ENCODE data around the gene TGFBR3L. TPM values are rescaled to one million over a fixed set of nuclear protein-coding genes. Genes with fewer than 3 reads are reported as not detected.
A peak's percentile ranks its signal among the peaks of the same experiment; 100 is the strongest.

TGFBR3L gene
- total RNA-seq, 1 experiment from 2014 or later, result 9.8 TPM

DNA sequence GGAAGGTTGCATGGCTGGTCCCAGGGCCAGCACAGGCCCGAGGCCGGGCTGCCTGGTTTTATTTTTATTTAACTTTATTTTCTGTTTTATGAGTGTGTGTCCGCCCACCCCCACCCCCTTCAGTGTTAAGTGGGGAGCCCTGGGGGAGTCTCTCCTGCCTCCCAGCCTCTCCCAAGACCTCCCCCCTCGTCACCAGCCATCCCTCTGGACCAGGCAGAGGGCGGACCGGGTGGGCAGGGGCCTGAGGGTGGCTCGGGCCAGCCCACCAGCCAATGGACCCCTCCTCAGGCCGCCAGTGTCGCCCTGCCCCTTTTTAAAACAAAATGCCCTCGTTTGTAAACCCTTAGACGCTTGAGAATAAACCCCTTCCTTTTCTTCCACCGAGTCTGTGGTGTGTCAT, 531 bp upstream of the TGFBR3L start:
- no peaks in the 10 kb centered on the region for H3K9me3 ChIP-seq
- TF ChIP-seq, protein P1, sequence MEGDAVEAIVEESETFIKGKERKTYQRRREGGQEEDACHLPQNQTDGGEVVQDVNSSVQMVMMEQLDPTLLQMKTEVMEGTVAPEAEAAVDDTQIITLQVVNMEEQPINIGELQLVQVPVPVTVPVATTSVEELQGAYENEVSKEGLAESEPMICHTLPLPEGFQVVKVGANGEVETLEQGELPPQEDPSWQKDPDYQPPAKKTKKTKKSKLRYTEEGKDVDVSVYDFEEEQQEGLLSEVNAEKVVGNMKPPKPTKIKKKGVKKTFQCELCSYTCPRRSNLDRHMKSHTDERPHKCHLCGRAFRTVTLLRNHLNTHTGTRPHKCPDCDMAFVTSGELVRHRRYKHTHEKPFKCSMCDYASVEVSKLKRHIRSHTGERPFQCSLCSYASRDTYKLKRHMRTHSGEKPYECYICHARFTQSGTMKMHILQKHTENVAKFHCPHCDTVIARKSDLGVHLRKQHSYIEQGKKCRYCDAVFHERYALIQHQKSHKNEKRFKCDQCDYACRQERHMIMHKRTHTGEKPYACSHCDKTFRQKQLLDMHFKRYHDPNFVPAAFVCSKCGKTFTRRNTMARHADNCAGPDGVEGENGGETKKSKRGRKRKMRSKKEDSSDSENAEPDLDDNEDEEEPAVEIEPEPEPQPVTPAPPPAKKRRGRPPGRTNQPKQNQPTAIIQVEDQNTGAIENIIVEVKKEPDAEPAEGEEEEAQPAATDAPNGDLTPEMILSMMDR (IDR thresholded peaks at IDR 0.05; ENCODE audit: insufficient read depth in 1 of 2, low read depth in 1 of 2, low read length in 1 of 2, severe bottlenecking in 1 of 2, unreplicated experiment in 1 of 2), result no peak
- Mint-ChIP-seq H3K4me3 (ENCODE audit: unreplicated experiment) (no peak overlapping the region), H3K27me3 (ENCODE audit: insufficient read depth, unreplicated experiment) (no peaks in the 10 kb centered on the region), H3K36me3 (ENCODE audit: insufficient read depth, unreplicated experiment) (peaks cover 37% of the 10 kb centered on the region), H3K27ac (ENCODE audit: unreplicated experiment) (no peak overlapping the region), H3K9me3 (ENCODE audit: unreplicated experiment) (no peaks in the 10 kb centered on the region), H3K4me1 (ENCODE audit: low read depth, unreplicated experiment) (no peaks in the 10 kb centered on the region)
- peaks cover 7% of the 10 kb centered on the region for H3K4me1 ChIP-seq
- DNase-seq, result no peak
- ChIA-PET POLR2A (no interaction called here), CTCF (no interaction called here)
- H3K36me3 ChIP-seq (ENCODE audit: control insufficient read depth, insufficient read depth, low read length), result no peaks in the 10 kb centered on the region
- H3K4me3 ChIP-seq (ENCODE audit: low read depth, low read length), result no peak overlapping the region
- intact Hi-C loops (cut with micrococcal nuclease; ENCODE audit: unreplicated experiment), result no loop called here
- no peaks in the 10 kb centered on the region for H3K27me3 ChIP-seq (replicated peaks; ENCODE audit: control insufficient read depth, insufficient read depth, low read length)
- no TSS peak for BruUV-seq (replicated peaks)

DNA sequence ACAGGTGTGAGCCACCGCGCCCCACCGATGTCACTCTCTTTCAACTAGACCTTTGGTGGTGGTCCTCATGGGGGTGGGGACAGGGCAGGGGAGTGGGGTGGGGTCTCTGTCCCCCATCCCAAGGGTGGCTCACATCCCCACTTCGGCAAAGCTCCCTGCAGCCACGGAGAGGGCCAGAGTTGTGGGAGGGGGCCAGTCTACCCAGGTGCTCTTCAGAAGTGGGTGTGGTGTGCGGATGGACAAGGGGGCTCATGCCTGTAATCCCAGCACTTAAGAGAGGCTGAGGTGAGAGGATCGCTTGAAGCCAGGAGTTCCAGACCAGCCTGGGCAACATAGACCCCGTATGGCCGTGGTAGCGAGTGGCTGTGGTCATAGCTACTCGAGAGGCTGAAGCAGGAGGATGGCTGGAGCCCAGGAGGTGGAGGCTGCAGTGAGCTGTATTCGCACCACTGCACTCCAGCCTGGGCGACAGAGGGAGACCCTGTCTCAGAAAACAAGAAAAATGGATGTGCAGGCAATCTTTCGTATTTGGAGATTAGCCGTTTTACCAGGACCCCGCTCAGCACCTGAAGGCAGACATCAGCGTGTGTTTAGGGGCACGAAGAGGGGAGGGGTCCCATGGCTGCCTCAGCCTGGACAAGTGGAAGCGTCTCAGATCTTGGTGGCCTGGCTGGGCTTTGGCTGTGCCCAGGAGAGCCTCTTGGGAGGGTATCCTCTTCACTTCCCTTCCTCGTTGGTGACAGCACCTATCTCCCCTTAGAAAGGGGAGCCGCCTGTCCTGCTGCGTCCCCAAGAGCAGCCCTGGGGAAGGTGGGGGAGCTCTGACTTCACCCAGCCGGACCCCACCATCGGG, 846 bp downstream of the TGFBR3L start:
- H3K27ac Mint-ChIP-seq (ENCODE audit: unreplicated experiment), result peak overlapping the region; percentile 42
- ChIA-PET POLR2A (interaction anchor here (0.7 to 1.0 kb wide), 2 partner anchors 12 to 18 kb away, joined by 3 to 6 read pairs; partner anchors contain the start of gene MAP2K7), CTCF (interaction anchor here (1.2 to 3.0 kb wide), 2 partner anchors 12 to 46 kb away, joined by 4 to 14 read pairs; partner anchors contain the start of gene MAP2K7)
- no peaks in the 10 kb centered on the region for H3K36me3 ChIP-seq (ENCODE audit: control insufficient read depth, insufficient read depth, low read length)
- H3K4me1 ChIP-seq, result peaks cover 9% of the 10 kb centered on the region
- intact Hi-C loops (cut with micrococcal nuclease; ENCODE audit: unreplicated experiment), result no loop called here
- TF ChIP-seq, protein P1 (IDR thresholded peaks at IDR 0.05; ENCODE audit: insufficient read depth in 1 of 2, low read depth in 1 of 2, low read length in 1 of 2, severe bottlenecking in 1 of 2, unreplicated experiment in 1 of 2), result no peak
- no peaks in the 10 kb centered on the region for H3K9me3 Mint-ChIP-seq (ENCODE audit: unreplicated experiment)
- peak overlapping the region; percentile 87 for H3K4me3 Mint-ChIP-seq (ENCODE audit: unreplicated experiment)
- H3K4me3 ChIP-seq (ENCODE audit: low read depth, low read length), result peak overlapping the region; percentile 58
- peaks cover 42% of the 10 kb centered on the region for H3K36me3 Mint-ChIP-seq (ENCODE audit: insufficient read depth, unreplicated experiment)
- no peaks in the 10 kb centered on the region for H3K27me3 Mint-ChIP-seq (ENCODE audit: insufficient read depth, unreplicated experiment)
- H3K9me3 ChIP-seq, result no peaks in the 10 kb centered on the region
- peaks cover 7% of the 10 kb centered on the region for H3K4me1 Mint-ChIP-seq (ENCODE audit: low read depth, unreplicated experiment)
- DNase-seq, result no peak
- no peaks in the 10 kb centered on the region for H3K27me3 ChIP-seq (replicated peaks; ENCODE audit: control insufficient read depth, insufficient read depth, low read length)
- no TSS peak for BruUV-seq (replicated peaks)

DNA sequence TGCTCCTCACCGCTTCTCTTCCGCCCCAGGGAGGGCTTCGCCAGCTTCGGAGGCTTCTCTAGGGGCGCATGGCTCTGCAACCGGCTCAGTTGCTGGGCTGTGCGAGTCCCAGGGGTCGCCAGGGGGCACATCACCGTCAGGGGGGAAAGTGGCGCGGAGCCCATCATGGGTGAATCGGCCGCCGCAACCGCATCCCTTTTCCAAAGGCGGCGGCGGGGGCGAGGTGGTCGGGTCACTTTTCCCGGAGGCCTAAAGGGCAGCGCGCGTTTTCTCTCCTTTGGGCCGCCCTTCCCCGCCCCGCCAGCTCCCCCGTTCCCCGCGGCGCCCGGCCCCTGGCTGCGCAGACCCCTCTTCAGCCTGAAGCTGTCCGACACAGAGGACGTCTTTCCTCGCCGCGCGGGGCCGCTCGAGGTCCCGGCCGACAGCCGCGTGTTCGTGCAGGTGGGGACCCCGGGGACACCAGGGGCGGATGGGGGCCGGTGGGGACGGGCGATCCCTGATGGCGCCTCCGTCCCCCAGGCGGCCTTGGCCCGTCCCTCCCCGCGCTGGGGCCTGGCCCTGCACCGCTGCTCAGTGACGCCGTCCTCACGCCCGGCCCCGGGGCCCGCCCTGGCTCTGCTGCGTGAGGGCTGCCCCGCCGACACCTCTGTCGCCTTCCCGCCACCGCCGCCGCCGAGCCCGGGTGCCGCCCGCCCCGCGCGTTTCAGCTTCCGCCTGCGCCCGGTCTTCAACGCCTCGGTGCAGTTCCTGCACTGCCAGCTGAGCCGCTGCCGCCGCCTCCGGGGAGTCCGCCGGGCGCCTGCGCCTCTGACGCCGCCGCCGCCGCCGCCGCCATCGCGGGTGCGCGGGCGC, 1.7 kb downstream of the TGFBR3L start:
- no peaks in the 10 kb centered on the region for H3K9me3 Mint-ChIP-seq (ENCODE audit: unreplicated experiment)
- H3K27me3 ChIP-seq (replicated peaks; ENCODE audit: control insufficient read depth, insufficient read depth, low read length), result no peaks in the 10 kb centered on the region
- H3K36me3 ChIP-seq (ENCODE audit: control insufficient read depth, insufficient read depth, low read length), result no peaks in the 10 kb centered on the region
- TF ChIP-seq, protein P1 (IDR thresholded peaks at IDR 0.05; ENCODE audit: insufficient read depth in 1 of 2, low read depth in 1 of 2, low read length in 1 of 2, severe bottlenecking in 1 of 2, unreplicated experiment in 1 of 2), result peak in 1 of 2 experiments; percentile 13
- peak overlapping the region; percentile 87 for H3K4me3 Mint-ChIP-seq (ENCODE audit: unreplicated experiment)
- peaks cover 7% of the 10 kb centered on the region for H3K4me1 Mint-ChIP-seq (ENCODE audit: low read depth, unreplicated experiment)
- H3K27ac Mint-ChIP-seq (ENCODE audit: unreplicated experiment), result peak overlapping the region; percentile 42
- H3K4me3 ChIP-seq (ENCODE audit: low read depth, low read length), result peak overlapping the region; percentile 58
- H3K4me1 ChIP-seq, result peaks cover 14% of the 10 kb centered on the region
- ChIA-PET POLR2A (interaction anchor here (0.9 to 1.0 kb wide), 2 partner anchors 13 to 28 kb away, joined by 3 read pairs; partner anchors contain the start of gene MAP2K7), CTCF (interaction anchor here (1.2 to 3.0 kb wide), 4 partner anchors 13 to 47 kb away, joined by 4 to 14 read pairs (median 8); partner anchors contain the start of genes MAP2K7 and TIMM44)
- BruUV-seq (replicated peaks), result no TSS peak
- intact Hi-C loops (cut with micrococcal nuclease; ENCODE audit: unreplicated experiment), result no loop called here
- no peaks in the 10 kb centered on the region for H3K9me3 ChIP-seq
- no peaks in the 10 kb centered on the region for H3K27me3 Mint-ChIP-seq (ENCODE audit: insufficient read depth, unreplicated experiment)
- DNase-seq, result peak; percentile 43 to 65
- H3K36me3 Mint-ChIP-seq (ENCODE audit: insufficient read depth, unreplicated experiment), result peaks cover 43% of the 10 kb centered on the region
